ENCODE data around the gene KRT83.

DNA sequence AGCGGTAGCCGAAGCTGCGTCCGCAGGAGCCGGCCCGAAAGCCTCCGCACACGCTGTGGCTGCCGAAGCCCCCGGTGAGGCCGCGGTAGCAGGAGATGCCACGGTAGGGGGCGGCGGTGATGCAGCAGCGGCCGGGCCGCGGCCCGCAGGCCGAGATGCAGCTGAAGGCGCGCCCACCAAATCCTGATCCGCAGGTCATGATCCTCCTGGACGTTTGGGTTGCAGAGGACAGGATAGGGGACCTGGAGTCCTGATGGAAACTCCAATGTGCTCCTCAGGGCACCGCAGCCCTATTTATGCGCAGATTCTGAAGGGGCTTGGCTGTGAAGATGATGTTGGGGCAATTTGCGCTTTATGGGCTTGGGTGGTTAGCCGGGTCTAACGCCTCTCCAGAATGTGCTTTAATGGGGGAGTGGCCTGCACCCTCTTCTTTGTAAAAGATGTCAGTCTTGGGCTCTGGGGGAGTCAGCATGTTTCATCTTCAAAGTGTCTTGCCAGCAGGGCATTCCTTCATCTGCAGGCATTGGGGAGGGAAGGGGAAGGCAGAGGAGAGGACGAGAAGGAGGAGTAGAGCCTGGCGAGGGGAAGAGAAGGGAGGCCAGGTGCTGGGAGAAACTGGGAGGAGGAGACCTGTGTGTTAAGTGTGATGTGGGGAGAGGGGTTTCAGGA, 29.8 kb downstream of the KRT83 start, which contains the start of gene KRT81:
- no peak for TF ChIP-seq CTCF (IDR thresholded peaks at IDR 0.05)
- no peak for TF ChIP-seq POLR2A (IDR thresholded peaks at IDR 0.05)
